H54 (cell line): ENCODE data around the gene SLC36A2.

ENCODE experiments used
- DNase-seq: peaks from one replicate; pipeline ENCODE4 v3.0.0; 2011; ENCODE audit warnings: low spot score, mixed read lengths; ENCODE audit not compliant: insufficient read length
- FAIRE-seq: peaks from 3 replicates; lab custom pipeline; 2011; peaks lifted over from hg19 to GRCh38; lab: Jason Lieb, UNC
- POLR2A ChIP-seq: IDR thresholded peaks from 2 replicates; pipeline ENCODE4 v1.6.1; 2011; ENCODE audit warnings: low read depth, mild to moderate bottlenecking, low read length

The SLC36A2 gene

DNA sequence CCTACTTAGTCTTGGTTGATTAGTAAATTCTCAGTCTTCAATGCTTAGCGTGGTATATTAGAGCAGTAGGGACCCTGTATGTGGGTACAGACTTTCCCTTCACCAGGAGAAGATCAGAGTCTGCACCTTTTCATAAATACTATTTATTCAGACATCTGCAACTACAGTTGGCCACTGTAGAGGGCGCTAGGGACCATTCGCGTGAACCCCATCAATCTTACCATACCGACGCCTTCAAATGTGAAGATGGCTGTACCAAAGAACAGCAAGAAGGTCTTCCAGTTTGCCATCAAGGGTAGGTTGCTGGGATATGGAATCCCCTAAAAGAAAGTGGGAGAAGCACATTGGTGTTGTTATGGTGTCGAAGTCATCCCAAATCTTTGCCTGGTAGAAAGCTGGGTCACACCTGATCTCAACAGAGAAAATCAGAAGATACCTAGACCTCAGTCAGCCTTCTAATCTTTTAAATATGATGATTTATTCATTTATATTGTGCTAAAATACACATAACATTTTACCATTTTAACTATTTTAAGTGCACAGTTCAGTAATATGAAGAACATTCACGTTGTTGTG, 62.9 kb downstream of the SLC36A2 start:
- FAIRE-seq (no peak), DNase-seq (no peak)
- TF ChIP-seq POLR2A: no peak

DNA sequence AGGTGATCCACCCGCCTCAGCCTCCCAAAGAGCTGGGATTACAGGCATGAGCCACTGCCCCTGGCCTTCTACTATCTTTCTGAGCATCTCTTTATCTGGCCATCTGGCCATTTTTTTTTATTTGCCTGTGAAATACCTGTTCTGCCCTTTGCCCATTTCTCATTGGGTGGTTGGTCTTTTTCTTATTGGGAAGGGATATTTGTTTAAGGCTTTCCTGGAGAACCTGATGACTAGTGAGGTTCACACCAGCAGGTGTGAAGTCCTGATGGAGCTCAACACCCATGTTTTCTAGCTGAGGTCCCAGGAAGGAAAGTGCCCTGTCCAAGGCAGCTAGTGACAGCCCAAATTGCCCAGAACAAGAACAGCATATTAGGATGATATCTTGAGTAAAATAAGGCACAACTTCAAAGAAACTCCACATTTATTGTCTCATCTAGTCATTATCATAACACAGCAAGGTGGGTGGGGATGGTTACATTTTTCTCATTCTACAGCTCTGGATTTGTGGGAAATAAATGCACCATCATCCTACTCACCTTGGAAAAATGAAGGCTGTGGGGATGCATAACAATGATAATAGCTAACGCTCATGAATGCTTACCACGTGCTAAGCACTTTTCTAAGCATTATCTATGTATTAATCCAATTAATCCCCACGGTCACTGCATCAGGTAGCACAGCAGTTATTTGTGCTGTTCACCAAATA, 64.1 kb downstream of the SLC36A2 start:
- DNase-seq (no peak), FAIRE-seq (no peak)
- TF ChIP-seq POLR2A: no peak

DNA sequence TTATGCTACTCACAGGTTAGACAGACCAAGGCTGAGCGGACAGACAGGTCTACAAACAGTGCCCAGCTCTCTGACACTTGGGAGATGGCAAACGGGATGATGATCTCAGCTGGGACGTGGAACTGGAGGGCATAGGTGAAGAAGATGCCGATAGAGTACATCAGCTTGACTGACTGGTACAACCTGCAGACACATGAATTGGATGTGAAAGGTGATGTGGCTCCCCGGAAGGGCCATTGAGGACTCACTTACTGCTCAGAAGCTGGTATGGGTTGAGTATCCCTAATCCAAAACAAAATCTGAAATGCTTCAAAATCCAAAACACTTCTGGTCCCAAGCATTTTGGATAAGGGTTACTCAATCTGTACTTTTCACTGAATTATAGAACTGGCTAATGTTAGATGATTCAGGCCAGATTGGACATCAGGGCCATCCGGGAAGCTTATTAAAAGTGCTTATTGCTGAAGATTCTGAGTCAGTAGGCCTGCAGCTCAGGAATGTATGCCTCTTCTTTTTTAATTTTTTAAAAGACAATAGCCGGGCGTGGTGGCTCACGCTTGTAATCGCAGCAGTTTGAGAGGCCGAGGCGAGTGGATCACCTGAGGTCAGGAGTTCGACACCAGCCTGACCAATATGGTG, 66.2 kb downstream of the SLC36A2 start:
- TF ChIP-seq POLR2A: no peak
- DNase-seq (no peak), FAIRE-seq (no peak)

DNA sequence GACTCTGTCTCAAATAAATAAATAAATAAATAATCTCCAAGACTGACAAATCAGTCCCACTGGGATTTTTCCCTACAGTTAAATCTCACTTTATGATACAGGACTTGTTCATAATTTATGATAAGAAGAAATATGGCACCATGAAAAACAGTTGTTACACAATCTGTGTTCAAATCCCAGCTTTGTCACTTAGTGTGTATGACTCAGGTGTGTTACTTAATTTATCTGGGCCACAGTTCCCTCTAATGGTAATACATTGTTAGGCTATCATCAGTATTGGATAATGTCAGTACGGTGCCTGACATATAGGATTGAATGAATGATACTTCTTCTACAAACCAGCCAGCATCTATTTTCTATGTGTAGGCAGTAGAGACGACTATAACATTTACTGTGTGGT, 66.9 kb downstream of the SLC36A2 start:
- TF ChIP-seq POLR2A: no peak
- FAIRE-seq (no peak), DNase-seq (no peak)

DNA sequence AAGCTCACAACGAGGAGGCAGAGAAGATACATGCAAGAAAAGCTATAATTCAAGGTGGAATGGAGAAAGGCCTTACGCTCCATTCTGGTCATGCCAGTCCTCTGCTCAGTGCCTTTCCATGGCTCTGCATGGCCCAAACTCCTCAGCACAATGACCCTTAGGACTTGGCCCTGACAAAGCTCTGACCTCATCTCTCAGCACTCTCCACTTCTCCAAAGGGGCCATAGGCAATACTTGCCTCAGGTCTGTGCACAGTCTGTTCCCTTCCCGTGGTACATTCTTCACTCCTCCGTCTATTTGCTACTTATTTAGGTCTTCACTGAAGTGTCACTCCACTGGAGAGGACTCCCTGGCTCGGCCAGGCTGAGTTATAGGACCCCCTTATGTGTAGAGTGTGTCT, 68.5 kb downstream of the SLC36A2 start:
- no peak for DNase-seq
- no peak for TF ChIP-seq POLR2A
- FAIRE-seq: no peak

DNA sequence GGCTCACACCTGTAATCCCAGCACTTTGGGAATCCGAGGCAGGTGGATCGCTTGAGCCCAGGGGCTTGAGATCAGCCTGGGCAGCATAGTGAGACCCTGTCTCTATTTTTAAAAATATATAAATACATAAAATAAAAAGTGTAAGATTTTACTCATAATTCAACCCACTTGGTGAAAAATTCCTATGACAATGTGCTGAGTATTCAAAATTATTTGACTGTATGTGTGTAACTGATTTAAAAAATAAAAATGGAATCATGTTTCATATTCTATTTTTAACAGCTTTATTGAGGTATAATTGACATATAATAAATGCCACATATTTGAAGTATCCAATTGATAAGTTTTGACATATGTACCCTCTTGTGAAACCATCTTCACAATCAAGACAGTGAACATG, 71.6 kb downstream of the SLC36A2 start:
- no peak for TF ChIP-seq POLR2A
- FAIRE-seq (no peak), DNase-seq (no peak)

DNA sequence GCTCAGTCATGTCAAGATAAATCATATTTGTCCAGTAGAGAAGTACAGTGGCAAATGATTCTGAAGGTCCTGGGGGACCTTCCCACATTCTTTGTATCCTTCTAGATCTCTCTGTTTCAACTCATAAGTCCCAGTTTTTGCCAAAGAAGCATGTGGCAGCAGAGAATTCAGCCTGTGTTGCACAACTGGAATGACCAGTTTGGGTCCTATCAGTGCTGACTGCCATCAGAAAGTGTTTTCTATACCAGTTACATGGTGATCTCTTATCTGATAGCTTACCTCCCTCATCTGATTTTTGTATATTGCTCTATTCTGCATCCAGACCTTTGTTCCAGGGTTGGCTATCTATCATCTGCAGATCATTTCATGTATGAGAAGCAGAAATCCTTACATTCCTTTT, 72.7 kb downstream of the SLC36A2 start:
- TF ChIP-seq POLR2A: no peak
- FAIRE-seq: no peak
- DNase-seq: no peak

DNA sequence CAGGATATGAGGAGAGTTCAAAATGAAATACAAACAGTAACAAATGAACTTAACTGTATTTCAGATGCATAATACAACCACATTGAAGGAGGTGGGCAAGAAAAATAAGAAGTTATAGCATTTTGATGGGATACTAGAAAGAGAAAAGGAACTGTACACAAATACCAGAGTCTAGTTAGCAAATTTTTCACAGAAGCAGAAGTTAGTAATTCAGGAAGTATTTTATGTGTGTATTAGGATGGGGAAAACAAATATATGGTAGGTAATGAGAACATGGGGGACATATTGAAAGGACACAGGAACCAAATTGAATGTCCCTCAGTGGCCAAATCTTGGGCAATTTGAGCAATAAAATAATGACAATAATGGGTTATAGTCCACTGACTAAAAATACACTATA, 76.0 kb downstream of the SLC36A2 start:
- FAIRE-seq (no peak), DNase-seq (no peak)
- TF ChIP-seq POLR2A: no peak

DNA sequence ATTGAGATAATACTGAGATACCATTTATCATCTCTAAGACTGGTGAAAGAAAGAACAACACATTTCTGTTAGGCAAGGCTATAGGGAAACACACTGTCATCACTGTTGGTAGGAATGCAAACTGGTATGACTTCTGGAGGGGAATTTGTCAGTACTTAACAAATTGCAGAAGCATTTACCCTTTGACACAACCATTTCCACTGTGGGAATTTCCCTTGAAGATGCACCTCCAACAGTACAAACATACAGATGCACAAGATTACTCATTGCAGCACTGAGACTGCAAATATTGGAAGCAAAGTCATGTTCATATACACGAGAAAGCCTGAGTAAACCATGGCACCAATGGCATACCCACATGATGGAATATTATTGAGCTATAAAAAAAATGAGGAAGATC, 76.8 kb downstream of the SLC36A2 start:
- DNase-seq (no peak), FAIRE-seq (peak; percentile 60)
- no peak for TF ChIP-seq POLR2A

DNA sequence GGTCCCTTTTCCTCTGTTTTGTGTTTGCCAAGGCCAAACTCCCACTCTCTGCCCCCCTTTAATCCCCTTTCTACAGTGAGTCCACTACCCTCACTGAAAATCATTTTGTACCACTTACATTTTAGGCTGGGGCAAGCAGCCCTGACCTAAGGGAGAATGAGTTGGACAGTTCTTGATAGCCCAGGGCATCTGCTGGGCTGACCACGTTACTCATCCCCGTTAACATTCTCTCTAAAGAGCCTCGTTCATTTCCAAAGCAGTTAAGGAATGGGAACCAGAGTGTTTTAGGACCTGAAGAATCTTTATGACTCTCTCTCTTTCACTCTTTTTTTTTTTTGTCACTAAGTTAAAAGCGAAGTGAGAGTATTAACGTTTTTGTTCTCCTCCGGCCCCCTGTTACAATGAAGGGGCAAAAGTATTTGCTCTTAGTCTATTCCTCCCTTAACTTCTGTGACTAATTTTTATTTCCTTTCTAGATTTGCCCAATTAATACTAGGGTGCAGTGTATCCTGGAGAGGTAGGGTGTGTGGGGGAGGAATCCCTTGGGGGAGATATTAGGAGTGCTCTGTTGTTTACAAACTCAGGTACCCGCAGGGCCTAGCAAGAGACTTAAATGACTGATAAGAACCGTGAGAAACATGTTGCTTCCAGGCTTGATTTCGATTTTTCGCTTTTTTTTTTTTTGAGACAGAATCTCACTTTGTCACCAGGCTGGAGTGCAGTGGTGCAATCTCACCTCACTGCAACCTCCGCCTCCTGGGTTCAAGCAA, 79.7 kb downstream of the SLC36A2 start:
- TF ChIP-seq POLR2A: no peak
- FAIRE-seq (no peak), DNase-seq (no peak)
